ENCODE measurements around the gene BTG1. TPM values are rescaled to one million over a fixed set of nuclear protein-coding genes. Genes with fewer than 3 reads are reported as not detected.

BTG1 gene
- total and polyA plus RNA-seq, 2 of the 8 experiments (the other 6 are each of a cell fraction or from before 2014, with no cell fraction given): 17.1 to 32.7 TPM

GRCh38 chr12:92130999-92131398, 14.6 kb downstream of the BTG1 start:
- Histone ChIP-seq H4K8ac (ENCODE audit: extremely low read depth, insufficient read depth, low read length) (no peak overlapping the region), H3K4ac (replicated peaks; ENCODE audit: insufficient read length, low read depth, low read length) (no peak overlapping the region), H3K27me3 (replicated peaks in 1 of 4; ENCODE audit: control insufficient read depth in 3 of 4, extremely low read depth in 1 of 4, insufficient read depth in 3 of 4, low read length in 3 of 4) (no peaks in the 10 kb centered on the region), H4K91ac (replicated peaks; ENCODE audit: insufficient read length, low read length) (no peak overlapping the region), H3K27ac (ENCODE audit: low read depth, low read length) (no peak overlapping the region), H3K4me2 (ENCODE audit: insufficient read depth in 1 of 2, low read depth in 2 of 2, low read length in 2 of 2) (no peak overlapping the region), H4K20me1 (replicated peaks in 1 of 2; ENCODE audit: control insufficient read depth in 1 of 2, insufficient read depth in 2 of 2, low read length in 2 of 2) (no peaks in the 10 kb centered on the region), H3K9me3 (ENCODE audit: insufficient read depth in 2 of 2, low read depth in 1 of 2, low read length in 1 of 2) (no peaks in the 10 kb centered on the region), H3K79me2 (ENCODE audit: control insufficient read depth in 1 of 2, insufficient read depth in 2 of 2, low read length in 2 of 2) (peaks cover 8 to 95% of the 10 kb centered on the region in 2 experiments; a peak in 3 of 4 replicates), H2BK5ac (ENCODE audit: low read depth, low read length) (no peak overlapping the region), H3K14ac (ENCODE audit: insufficient read length) (no peak overlapping the region), H3K56ac (replicated peaks; ENCODE audit: insufficient read length, low read depth, low read length) (no peak overlapping the region), H2BK15ac (ENCODE audit: low read length) (no peak overlapping the region), H2AFZ (ENCODE audit: low read length) (no peak overlapping the region), H3K4me3 (ENCODE audit: extremely low read depth in 1 of 4, insufficient read depth in 2 of 4, low read depth in 3 of 4, low read length in 4 of 4) (no peak overlapping the region), H2BK12ac (ENCODE audit: low read depth, low read length) (no peak overlapping the region), H3K79me1 (ENCODE audit: low read depth, low read length) (no peaks in the 10 kb centered on the region), H3K9ac (replicated peaks in 1 of 4; ENCODE audit: extremely low read depth in 1 of 4, low read depth in 3 of 4, low read length in 3 of 4) (no peak overlapping the region), H3K36me3 (ENCODE audit: control insufficient read depth in 2 of 4, insufficient read depth in 4 of 4, low read length in 3 of 4) (peaks cover 0 to 5% (median 0%) of the 10 kb centered on the region in 4 experiments; a peak in 1 of 8 replicates), H4K5ac (ENCODE audit: insufficient read length, low read depth, low read length) (no peak overlapping the region), H2BK20ac (ENCODE audit: low read length) (no peak overlapping the region), H3K18ac (ENCODE audit: extremely low read depth, low read length) (no peak overlapping the region), H3K23me2 (ENCODE audit: low read depth, low read length) (no peaks in the 10 kb centered on the region; the same call in 1 of the 2 replicates), H3K4me1 (replicated peaks in 1 of 4; ENCODE audit: control insufficient read depth in 3 of 4, insufficient read depth in 4 of 4, low read length in 3 of 4) (peaks cover 0 to 9% (median 5%) of the 10 kb centered on the region in 4 experiments; a peak in 3 of 7 replicates), H2AK5ac (ENCODE audit: low read depth, low read length) (no peak overlapping the region), H2BK120ac (replicated peaks; ENCODE audit: low read depth, low read length) (no peak overlapping the region), H3K23ac (ENCODE audit: insufficient read length) (no peak overlapping the region)
- 82% methylated on average over 4 of the region's 4 CpGs; no CpG with 5 or more reads in 1 of the 2 experiments for WGBS, 2 experiments (ENCODE audit: extremely low coverage in 1 of 2, insufficient coverage in 1 of 2, insufficient read length in 1 of 2, insufficient replicate concordance in 2 of 2, low coverage in 1 of 2, low lambda C conversion rate in 2 of 2, missing lambda C conversion rate in 1 of 2)
- ChIA-PET CTCF (ENCODE audit: partially characterized antibody) (interaction anchor here (1.5 kb wide), 1 partner anchor 19 kb away, joined by 3 read pairs; no protein-coding TSS in a partner anchor), POLR2A (ENCODE audit: partially characterized antibody) (interaction anchor here (0.9 to 7.4 kb wide), 2 partner anchors 11 to 14 kb away, joined by 3 to 119 read pairs; partner anchors contain the start of gene BTG1)
- DNase-seq (ENCODE audit: low read depth in 1 of 2, low spot score in 2 of 2) (no peak), FAIRE-seq (no peak)
- no peak for TF ChIP-seq SRF (IDR thresholded peaks at IDR 0.05; ENCODE audit: low read depth, low read length)
- no peak for TF ChIP-seq POU5F1 (IDR thresholded peaks at IDR 0.05; ENCODE audit: low read depth, low read length)
- no peak for TF ChIP-seq CBX5 (IDR thresholded peaks at IDR 0.05; ENCODE audit: low read depth, low read length)
- TF ChIP-seq FOSL1 (IDR thresholded peaks at IDR 0.05; ENCODE audit: insufficient read depth, low read depth, low read length): no peak
- TF ChIP-seq RAD21 (IDR thresholded peaks at IDR 0.05 in 1 of 2, conservative IDR thresholded peaks at IDR 0.05 in 1 of 2; ENCODE audit: low read depth in 2 of 2, low read length in 2 of 2): no peak
- no peak for TF ChIP-seq EGR1 (IDR thresholded peaks at IDR 0.05; ENCODE audit: borderline replicate concordance, low read depth, low read length)
- TF ChIP-seq SP4 (IDR thresholded peaks at IDR 0.05; ENCODE audit: low read length): no peak
- TF ChIP-seq MAX (IDR thresholded peaks at IDR 0.05): no peak
- no peak for TF ChIP-seq ZNF274 (IDR thresholded peaks at IDR 0.05; ENCODE audit: borderline replicate concordance, extremely low read depth, low read length)
